NCI-H1417 (cell line): ENCODE data around the gene IFNA21.
A peak's percentile ranks its signal among the peaks of the same experiment; 100 is the strongest.
"Not testable (repeated sequence)": the region's sequence is repeated elsewhere in the genome, so short reads cannot be mapped to it uniquely, and the experiment has no call there.

ENCODE experiments used
- DNase-seq, 3 experiments: peaks; one replicate each; lab custom pipeline; 2025; lab: John Stamatoyannopoulos, UW

IFNA21 gene

DNA sequence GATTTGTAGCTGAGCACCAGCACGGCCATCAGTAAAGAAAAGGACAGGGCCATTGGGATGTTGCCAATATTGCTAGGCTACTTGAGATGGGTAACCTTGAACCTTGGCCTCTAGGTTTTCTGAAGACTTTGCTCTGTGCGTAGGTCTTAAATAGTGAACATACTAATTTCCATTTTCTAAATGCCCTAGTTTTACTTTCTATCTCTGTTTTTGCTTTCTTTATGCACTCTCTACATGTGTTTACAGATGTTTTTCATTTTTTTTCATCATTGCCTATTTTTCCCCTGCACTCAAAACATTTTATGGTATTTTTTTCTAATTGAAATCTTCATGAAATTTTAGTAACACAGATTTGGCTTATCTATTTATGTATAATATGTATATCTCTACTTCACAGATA, at the start of gene IFNA21:
TSS of gene IFNA21 (minus strand) at position 101 of the 400 bp plus-strand sequence. CDS start at position 53, 48 bp downstream.
- DNase-seq: not testable (repeated sequence)

DNA sequence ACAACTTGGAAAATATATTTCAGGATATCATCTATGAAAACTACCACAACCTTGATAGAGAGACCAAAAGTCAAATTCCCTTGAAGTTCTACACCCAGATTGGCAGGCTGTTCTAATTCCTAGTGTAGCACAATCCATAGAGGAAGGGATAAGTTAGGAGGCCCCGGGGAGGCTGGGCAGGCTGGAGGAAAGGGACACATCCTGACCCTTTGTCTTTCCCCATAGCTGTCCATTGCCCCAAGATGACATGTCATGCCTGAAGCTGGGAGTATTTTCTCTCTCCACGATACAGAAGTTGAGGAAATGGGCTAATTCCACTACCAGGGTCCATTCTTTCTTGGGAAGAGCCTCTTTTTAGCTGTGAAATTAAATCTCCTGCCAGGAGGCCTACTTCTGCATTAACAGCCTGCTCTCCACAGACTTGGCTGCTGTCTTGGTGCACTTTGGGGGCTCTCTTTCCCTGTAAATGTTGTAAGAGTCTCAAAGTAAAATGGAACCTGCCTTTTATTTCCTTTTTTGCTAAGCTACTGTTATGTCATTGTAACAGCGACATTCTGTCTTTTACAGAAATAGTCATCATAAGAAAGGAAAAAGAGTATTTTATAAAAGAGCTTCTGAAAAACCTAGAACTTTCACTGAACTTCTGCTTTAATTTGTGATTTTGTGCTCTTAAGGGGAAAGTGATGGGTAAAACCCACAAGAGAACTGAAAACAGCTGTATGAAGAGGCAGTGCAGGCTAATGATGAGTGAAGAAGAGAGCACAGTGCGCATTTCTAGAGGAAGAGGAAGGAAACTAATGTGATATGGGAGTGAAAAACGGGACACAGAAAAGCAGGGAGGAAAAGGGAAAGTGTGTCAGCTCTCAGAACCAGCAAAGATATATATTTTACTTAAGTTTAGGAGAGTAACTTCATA, 47.2 kb upstream of the IFNA21 start:
- not testable (repeated sequence) for DNase-seq

DNA sequence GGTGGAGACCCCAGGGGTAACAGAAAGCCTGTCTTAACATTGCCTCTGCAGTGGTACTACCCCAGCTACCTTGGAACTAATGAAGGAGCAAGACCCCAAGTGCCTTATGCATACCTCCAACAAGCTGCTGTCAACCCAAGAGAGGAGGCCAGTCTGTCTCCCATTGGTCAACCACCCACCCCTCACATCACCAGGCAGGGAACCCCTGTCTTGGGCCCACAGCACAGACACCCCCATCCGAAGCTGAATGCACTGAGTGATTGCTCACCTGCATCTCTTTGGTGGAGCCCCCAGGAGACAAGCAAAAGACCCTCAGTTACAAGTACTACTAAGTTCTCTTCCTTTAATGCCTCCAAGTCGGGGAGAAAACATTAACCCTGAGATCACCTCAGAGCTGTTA, 45.7 kb upstream of the IFNA21 start:
- not testable (repeated sequence) for DNase-seq

DNA sequence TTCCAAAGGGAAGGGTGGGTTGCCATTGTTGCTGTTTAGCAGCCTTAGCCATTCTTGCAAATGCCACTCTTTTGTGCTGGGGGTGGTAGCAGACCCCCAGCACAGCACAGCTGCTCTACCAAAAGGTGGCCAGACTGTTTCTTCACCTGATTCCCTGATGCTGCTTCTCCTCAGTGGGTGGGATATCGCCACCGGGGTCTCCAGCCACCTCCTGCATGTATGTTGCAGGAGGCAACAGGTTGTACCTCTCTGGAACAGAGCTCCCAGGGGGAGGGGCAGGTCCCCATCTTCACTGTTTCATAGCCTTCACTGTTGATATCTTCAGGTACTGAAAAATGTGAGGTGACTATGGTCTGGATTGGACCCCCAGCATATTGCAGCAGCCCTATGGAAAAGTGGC, 44.3 kb upstream of the IFNA21 start:
- DNase-seq: not testable (repeated sequence)

DNA sequence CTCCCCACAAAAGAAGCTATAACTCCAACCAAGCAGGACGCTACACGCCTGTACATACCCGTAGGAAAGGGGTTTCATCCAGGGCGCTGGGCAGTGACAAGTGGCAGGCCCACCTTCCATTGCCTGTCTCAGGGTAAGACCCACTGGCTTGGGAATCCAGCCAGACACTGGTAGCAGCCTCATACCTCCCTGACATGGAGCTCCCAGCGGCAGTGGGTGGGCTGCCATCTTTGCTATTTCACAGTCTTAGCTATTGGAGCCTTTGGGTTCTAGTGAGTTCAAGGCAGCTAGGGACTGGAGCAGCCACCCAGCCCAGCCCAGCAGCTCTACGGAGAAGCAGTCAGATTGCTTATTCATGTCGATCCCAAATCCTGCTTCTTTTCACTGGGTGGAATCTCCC, 43.9 kb upstream of the IFNA21 start:
- no peak for DNase-seq

DNA sequence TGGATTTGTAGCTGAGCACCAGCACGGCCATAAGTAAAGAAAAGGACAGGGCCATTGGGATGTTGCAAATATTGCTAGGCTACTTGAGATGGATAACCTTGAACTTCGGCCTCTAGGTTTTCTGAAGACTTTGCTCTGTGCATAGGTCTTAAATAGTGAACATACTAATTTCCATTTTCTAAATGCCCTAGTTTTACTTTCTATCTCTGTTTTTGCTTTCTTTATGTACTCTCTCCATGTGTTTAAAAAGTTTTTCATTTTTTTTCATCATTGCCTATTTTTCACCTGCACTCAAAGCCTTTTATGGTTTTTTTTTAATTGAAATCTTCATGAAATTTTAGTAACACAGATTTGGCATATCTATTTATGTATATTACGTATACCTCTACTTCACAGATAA, 40.6 kb upstream of the IFNA21 start, which contains the start of gene IFNA10:
TSS of gene IFNA10 (minus strand) at position 101 of the 400 bp plus-strand sequence. CDS start at position 55, 46 bp downstream.
- not testable (repeated sequence) for DNase-seq

DNA sequence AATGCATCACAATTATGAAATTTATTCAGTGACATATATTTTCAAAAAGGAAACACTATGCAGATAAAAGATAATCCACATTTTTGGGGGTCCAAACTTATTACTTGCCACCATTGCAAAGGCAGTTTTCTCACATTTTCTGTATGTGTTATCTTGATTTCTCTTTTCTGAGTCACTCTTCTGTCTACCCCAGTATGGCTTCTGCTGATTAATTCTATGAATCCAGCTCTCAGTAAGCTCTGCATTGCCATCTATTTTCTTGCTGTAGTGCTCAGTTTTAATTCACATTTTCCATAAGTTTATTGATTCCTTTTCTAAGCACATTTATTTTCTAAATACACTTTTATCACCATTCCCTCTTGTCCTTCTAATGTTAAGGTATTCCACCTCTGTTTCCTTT, 38.7 kb upstream of the IFNA21 start:
- no peak for DNase-seq

DNA sequence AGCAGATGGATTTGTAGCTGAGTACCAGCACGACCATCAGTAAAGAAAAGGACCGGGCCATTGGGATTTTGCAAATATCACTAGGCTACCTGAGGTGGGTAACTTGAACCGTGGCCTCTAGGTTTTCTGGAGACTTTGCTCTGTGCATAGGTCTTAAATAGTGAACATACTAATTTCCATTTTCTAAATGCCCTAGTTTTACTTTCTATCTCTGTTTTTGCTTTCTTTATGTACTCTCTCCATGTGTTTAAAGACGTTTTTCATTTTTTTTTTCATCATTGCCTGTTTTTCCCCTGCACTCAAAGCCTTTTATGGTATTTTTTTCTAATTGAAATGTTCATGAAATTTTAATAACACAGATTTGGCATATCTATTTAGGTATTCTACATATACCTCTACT, 35.6 kb upstream of the IFNA21 start, which contains the start of gene IFNA7:
TSS of gene IFNA7 (minus strand) at position 101 of the 400 bp plus-strand sequence. CDS start at position 61, 40 bp downstream.
- DNase-seq: not testable (repeated sequence)

DNA sequence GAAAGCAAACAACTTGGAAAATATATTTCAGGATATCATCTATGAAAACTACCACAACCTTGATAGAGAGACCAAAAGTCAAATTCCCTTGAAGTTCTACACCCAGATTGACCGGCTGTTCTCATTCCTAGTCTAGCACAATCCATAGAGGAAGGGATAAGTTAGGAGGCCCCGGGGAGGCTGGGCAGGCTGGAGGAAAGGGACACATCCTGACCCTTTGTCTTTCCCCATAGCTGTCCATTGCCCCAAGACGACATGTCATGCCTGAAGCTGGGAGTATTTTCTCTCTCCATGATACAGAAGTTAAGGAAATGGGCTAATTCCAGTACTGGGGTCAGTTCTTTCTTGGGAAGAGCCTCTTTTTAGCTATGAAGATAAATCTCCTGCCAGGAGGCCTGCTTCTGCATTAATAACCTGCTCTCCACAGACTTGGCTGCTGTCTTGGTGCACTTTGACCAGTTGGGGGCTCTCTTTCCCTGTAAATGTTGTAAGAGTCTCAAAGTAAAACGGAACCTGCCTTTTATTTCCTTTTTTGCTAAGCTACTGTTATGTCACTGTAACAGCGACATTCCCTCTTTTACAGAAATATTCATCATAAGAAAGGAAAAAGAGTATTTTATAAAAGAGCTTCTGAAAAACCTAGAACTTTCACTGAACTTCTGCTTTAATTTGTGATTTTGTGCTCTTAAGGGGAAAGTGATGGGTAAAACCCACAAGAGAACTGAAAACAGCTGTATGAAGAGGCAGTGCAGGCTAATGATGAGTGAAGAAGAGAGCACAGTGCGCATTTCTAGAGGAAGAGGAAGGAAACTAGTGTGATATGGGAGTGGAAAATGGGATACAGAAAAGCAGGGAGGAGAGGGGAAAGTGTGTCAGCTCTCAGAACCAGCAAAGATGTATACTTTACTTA, 28.7 kb upstream of the IFNA21 start:
- DNase-seq: peak in 1 of 3 experiments; percentile 9

DNA sequence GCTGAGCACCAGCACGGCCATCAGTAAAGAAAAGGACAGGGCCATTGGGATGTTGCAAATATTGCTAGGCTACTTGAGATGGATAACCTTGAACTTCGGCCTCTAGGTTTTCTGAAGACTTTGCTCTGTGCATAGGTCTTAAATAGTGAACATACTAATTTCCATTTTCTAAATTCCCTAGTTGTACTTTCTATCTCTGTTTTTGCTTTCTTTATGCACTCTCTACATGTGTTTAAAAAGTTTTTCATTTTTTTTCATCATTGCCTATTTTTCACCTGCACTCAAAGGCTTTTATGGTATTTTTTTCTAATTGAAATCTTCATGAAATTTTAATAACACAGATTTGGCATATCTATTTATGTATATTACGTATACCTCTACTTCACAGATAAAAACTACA, 21.0 kb upstream of the IFNA21 start, which contains the start of gene IFNA4:
TSS of gene IFNA4 (minus strand) at position 101 of the 400 bp plus-strand sequence. CDS start at position 45, 56 bp downstream.
- DNase-seq: not testable (repeated sequence)

DNA sequence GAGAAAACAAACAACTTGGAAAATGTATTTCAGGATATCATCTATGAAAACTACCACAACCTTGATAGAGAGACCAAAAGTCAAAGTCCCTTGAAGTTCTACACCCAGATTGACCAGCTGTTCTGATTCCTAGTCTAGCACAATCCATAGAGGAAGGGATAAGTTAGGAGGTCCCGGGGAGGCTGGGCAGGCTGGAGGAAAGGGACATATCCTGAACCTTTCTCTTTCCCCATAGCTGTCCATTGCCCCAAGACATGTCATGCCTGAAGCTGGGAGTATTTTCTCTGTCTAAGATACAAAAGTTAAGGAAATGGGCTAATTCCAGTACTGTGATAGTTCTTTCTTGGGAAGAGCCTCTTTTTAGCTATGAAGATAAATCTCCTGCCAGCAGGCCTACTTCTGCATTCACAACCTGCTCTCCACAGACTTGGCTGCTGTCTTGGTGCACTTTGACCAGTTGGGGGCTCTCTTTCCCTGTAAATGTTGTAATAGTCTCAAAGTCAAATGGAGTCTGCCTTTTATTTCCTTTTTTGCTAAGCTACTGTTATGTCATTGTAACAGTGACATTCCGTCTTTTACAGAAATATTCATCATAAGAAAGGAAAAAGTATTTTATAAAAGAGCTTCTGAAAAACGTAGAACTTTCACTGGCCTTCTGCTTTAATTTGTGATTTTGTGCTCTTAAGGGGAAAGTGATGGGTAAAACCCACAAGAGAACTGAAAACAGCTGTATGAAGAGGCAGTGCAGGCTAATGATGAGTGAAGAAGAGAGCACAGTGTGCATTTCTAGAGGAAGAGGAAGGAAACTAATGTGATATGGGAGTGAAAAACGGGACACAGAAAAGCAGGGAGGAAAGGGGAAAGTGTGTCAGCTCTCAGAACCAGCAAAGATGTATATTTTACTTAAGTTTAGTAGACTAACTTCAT, 16.6 kb upstream of the IFNA21 start:
- DNase-seq: peak in 1 of 3 experiments; percentile 19

DNA sequence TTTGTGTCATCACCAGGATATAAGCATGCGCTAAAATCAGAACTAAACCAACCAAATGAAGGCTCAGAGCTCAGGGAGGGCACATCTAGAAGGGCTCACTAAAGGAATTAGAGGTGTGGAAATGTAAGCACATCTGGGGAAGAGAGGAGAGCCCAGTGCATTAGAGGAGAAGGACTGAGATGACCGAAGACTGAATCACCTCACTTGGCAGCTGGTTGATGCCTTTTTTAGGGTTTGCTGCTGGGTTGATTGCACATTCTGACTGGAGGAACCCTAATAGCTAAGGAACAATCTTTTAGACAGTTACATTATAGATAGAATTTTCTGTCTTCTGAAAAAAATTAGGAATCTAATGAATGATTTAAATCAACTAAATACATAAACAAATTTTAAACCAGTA, 8.2 kb upstream of the IFNA21 start:
- no peak for DNase-seq

DNA sequence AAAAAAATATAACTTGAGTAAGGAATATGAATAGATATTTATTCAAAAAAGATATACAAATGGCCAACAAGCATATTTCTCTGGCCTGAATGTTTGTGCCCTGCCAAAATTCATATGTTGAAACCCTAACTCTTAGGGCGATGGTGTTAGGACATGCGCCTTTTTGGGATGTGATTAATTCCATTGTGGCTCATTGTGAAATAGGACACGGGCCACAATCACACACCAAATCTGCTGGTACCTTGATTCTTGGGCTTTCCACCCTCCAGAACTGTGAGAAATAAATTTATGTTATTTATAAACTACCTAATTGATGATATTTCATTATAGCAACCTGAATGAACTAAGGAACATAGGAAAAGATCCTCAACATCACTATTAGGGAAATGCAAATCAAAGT, 5.7 kb upstream of the IFNA21 start:
- DNase-seq: no peak

DNA sequence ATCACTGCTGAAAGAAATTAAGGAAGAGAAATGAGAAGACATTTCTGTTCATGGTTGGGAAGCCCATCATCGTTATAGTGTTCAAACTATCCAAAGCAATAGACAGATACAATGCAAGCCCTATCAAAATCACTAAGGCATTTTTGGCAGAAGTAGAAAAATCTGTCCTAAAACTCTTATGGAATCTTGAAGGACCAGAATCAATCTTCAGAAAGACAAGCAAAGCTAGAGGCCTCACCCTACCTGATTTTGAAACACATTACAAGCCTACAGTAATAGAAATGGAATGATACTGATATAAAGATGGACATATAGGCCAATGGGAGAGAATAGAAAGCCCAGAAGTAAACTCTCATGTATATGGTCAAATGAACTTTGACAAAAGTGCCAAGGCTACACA, 4.9 kb upstream of the IFNA21 start:
- DNase-seq: no peak

DNA sequence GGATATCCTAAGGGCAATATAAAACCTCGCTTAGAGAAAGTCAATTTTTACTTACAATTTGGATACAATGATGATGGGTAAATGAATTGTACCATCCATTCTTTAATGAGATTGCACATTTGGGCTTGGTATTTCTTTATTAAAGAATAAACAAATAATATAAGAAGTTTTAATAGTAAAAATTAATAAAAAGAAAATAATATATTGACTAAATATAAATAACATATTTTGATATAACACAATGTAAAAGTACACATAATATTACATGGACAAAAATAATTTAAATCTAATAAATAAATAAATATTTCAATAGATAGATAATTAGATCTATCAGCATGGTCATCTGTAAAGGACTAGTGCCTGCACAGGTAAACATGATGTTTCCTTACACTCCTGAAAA, 944 bp downstream of the IFNA21 start:
- DNase-seq: no peak

DNA sequence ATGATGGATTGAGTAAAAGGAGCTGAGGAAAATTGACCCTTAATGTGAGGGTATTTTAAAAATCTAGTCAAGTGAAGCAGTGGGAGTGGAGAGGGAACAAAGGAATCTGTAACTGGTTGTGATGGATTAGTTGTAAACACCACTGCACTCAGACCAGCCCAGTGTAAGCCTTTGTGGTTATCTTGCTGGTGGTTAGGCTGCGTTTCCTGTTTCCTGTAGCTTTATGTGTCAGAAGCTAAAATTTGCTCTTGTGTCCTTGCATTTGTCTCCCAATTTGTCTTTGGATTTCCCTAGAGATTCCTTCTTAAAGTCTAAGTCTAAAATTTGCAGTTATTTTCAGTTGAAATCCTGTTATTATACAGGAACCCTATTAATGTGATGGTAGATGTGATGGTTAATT, 6.3 kb downstream of the IFNA21 start:
- no peak for DNase-seq

DNA sequence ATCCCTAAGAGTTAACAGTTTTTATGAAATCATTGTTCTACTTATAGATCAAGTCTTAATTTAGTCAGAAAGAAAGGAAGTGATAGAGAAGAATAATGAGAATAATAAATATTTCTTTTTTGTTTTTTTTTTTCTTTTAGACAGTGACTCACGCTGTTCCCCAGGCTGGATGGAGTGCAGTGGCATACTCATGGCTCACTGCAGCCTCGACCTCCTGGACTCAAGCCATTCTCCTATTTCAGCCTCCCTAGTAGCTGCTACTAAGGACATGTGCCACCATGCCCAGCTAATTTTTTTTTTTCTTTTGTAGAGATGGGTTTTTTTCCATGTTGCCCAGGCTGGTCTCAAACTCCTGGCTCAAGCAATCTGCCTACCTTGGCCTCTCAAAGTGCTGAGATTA, 11.0 kb downstream of the IFNA21 start:
- no peak for DNase-seq

DNA sequence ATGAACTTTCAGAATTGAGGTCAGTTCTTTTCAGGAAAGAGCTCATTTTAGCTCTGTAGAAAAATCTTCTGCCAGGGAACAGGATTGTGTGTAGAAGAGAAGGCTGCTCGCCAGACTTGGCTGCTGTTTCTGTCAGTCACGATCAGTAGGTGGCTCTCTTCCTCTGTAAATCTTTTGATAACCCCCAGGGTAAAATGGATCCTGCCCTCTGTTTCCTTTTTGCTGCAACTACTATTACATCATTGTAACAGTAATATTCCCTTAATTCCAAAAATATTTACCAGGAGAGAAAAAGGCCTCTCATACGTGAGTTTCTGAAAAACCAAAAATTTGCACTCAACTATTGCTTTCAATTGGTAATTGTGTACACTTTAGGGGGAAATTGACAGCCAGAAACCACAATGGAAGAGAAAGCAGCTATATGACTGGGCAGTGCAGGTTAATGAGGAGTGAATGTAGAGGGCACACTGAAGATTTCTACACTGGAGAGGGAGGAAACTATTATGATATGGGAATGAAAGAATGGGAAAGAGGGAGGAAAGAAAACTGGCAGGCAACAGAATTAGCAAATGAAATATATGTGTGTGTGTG, 12.3 kb downstream of the IFNA21 start:
- peak in 2 of 3 experiments; percentile 1 to 6 for DNase-seq

DNA sequence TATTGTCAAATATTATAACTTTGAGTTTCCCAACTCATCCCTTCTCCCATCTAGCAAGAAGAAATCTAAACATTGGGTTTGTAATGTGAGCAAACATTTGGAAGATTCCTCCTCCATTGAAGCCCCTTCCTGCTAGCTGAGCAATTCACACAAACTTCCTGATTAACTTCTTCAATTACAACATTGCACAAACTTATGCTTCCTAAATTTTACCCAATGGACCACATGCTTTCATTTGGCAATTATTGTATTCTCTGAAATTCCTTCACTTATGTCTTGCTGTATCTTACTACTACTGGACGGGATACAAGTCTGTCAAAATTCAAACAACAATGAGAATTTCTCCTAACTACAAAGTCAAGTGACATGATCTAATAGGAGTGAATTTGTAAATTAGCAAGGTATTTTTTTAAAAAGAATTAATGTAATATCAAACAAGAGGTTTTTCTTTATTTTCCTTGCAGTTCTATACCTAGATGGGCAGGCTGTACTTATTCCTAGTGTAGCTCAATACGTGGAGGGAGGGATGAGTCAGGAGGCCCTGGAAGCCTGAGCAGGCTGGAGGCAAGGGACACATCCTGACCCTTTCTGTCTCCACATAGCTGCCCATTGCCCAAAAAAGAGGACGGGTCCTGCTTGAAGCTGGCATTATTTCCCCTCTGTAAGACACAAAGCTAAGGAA, 13.0 kb downstream of the IFNA21 start:
- DNase-seq: no peak

DNA sequence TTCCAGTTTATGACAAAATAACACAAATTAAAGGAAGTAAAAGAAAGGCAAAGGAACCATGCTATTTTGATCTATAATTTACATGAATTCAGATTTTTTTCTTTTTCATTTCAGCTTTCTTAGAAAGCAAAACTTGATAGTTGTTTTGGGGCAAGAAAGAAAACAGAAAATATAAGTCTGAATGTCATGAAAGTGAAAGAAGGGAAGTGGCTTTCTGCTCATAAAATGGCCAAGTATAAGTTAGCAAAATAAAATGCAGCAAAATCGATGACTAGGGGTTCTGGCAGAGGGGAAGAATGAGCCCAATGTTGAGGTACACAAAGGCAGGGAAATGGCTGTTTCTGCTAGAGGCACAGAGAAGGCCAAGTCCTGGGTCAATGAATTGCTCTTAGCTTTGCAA, 21.9 kb downstream of the IFNA21 start:
- no peak for DNase-seq
